ENCODE data around the gene DNAH17.

DNAH17 gene

DNA sequence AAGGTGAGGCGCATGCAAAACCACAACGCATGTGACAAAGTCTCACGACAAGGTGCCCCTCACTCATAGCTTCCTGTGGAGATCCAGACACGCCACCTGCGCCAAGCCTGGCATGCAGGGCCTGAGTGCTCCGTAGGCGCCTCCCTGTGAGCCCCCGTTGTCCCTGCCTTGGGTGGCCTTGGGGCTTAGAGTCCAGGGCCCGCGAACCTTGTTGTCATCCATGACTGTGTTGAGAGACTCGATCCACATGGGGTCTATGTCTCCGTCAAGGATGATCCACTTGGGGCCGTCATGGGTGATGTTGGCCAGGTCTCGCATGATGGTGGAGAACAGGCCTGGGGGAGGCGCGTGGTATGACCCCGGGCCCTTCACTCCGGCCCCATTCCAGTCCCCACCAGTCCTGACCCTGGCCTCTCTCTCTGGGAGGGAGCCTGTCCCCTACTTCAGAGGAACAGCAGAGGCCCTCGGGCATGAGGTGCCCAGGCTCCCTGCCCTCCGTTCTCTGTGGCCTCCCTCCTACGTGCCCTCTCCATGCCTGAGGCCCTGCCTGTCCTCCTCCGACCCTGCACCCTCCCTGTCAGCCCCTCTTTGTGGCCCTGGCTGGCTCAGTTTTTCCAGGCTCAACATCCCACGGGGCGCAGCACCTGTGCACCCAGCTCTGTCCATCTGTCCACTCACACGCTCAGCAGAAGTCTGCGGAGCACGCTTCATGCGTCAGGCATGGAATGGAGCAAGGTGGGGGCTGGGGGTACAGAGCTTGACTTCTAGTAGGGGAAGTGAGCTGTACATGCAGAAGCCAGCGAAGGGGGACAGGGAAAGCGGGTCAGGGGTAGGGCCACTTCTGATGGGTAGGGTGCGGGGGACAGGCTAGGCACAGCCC lies 85.7 kb downstream of the DNAH17 start:
- no peak for DNase-seq

DNA sequence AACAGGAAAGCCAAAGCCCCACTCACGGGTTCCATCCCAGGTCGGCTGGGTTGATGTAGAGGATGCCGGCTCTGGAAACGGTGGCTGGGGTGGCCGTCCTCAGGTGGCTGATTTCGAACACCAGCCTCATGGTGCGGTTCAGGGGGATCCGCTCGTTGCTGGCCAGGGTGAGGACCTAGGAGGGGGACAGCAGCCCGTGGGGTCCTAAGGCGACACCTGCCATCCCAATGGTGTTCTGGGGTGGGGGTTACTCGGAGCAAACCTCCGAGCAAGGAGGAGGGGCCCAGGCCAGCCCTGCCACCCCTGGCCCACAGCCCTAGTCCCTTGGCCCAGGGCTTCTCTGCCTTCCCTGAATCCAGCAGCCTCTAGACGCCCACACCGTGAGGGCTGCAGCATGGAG lies 86.5 kb downstream of the DNAH17 start:
- no peak for DNase-seq

DNA sequence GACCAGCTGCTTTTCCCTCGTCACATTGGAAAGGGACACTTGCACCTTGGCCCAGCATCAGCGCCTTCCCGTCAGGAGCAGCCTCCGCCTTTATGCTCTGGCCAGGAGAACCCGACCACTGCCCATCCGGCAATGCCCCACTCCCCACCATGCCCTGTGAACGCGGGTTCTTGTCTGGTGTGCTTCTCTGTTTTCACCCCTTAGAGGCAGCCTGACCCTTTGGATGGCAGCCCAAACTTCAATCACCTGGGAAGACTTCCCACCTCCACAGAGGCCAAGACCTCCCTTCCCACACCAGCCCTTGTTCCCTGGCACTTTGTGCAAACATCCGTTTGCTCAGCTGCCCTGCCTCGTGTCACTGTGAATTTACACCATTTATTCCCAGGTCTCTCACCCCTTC lies 87.0 kb downstream of the DNAH17 start:
- DNase-seq = no peak

DNA sequence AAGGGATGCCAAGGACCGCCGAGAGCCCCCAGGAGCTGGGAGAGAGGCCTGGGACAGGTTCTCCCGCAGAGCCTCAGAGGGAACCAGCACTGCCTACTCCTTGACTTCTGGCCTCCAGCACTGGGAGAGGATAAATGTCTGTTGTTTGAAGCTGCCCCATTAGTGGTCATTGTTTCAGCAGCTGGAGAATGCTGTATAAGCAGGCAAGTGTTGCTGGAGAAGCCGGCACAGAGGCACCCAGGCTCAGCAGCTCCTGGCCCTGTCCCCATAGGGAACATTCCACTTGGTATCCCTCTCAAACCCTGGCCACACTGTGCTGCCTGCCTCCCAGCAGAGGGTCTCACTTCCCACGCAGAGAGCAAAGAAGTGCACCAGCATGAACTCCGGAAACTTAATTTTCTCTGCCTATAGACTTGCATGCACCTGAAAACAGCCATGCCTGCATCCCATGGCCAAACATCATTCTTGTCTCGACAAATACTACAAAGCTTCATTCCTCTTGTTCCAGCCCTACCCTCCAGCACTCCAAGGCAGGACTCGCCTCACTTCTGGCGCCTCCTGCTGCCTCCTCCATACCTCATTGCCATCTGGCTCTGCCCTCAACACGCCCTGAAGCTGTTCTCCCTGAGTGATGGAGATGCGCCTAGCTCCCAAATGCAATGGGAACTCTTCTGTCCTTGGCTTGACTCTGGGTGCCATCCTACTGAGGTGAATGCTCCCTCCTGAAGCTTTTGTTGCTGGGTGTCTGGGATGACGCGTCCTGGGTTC lies 88.1 kb downstream of the DNAH17 start:
- no peak for DNase-seq

DNA sequence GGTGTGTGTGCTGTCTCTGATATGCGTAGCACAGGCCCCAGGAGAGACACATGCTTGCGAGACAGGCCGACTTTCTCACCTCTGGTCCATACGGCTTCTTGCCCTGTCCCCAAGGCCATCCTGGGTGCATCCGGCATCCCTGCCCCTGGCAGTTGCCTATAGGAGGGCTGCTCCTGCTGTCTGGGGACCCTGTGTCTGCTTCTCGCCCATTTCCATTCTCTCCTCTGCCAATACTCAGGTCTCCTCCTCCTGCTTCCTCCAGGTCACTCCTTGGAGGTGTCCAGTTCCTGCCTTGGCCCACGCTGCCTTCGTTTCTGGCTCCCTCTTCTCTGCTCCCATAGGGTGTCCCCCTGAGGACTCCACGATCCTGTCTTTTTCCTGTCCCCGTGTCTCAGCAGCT lies 89.0 kb downstream of the DNAH17 start:
- no peak for DNase-seq

DNA sequence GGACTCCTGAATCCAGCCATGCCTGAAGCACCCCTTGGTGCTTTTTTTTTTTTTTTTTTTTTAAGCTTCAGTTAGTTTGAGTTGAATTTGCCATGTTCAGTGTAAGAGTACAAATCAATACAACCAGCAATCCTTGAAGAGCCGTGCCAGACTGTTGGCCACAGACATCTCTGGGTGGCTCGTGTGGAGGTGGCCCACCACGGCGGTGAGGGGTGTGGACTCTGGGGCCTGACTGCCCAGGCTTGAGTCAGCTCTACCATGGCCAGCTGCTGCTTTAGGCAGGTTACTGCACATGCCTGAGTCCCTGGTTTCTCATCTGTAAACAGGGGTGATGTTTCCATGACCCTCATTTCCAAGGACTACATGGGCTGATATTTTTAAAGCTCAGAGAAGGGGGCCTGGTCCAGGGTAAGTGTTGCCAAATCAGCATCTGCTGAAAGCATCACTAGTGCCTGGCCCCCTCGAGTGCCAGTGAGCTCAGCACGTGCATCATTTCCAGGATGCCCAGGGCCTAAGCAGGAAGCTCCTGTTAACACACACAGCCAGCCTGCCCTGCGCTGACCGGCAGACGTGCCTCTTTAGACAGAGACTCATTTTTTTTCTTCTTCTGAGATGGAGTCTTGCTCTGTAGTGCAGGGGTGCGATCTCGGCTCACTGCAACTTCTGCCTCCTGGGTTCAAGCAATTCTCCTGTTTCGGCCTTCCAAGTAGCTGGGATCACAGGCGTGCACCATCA lies 90.1 kb downstream of the DNAH17 start:
- DNase-seq = no peak

DNA sequence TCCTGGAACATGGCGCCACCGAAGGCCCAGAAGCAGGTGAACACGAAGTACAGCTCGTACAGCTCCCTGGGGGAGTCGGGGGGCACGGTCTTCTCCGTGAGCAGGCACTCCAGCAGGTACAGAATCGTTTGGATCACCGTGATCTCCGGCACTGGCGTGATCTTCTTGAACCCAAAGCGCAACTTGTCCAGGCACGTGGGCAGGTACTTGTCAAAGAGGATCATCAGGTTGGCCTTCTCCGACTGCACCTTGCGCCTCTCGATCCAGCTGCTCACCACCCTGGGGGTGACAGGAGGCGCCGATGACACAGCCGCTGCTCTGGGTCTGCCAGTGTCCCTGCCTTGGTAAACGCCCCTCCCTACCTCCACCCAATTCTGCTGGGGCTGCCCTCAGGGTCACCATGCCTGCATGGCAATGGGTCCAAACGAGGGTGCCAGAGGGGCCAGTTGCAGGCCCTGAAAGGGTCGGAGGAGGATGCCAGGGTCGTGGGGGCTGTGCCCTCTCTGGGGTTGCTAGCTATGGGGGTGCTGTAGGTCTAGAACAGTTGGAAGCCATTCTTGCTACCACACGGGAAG lies 90.9 kb downstream of the DNAH17 start:
- no peak for DNase-seq

DNA sequence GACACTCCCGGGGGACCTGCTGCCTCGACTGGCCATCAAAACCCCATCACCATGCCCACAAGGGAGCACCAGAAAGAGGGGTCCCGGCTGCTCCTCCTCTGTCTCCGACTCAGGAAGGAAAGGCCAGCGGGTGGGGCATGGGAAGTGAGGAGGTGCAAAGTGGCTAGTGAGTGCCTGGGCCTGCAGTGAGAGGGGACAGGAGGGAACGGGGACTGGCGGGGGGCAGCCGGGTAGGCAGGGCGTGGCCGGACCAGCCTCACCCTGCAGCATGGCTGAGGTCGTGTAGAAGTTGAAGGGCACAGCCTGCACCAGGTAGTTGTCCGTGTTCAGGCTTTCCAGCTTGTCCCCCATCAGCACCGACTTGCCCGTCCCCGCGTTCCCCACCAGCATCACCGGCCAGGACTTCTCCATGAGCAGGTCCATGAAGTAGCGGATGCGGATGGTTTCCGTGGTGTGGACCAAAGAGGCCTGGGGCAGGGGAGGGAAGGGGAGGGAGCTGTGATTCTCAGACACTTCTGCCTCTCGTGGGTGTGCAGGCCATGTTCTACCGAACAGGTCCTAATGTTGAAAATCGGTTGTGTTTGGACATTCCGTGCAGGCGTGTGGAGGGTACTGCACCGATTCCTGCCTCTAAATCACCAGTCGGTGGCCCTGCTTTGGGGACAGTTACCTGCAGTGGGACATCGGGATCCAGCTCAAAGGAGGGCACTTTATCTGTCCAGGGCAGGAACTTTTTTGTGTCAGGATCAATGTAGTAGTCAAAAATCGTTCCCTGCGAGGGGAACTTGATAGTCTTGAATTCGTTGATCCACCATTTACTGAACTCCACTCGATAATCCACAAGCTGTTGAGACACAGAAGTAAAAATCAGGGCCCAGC lies 91.7 kb downstream of the DNAH17 start:
- DNase-seq = no peak

DNA sequence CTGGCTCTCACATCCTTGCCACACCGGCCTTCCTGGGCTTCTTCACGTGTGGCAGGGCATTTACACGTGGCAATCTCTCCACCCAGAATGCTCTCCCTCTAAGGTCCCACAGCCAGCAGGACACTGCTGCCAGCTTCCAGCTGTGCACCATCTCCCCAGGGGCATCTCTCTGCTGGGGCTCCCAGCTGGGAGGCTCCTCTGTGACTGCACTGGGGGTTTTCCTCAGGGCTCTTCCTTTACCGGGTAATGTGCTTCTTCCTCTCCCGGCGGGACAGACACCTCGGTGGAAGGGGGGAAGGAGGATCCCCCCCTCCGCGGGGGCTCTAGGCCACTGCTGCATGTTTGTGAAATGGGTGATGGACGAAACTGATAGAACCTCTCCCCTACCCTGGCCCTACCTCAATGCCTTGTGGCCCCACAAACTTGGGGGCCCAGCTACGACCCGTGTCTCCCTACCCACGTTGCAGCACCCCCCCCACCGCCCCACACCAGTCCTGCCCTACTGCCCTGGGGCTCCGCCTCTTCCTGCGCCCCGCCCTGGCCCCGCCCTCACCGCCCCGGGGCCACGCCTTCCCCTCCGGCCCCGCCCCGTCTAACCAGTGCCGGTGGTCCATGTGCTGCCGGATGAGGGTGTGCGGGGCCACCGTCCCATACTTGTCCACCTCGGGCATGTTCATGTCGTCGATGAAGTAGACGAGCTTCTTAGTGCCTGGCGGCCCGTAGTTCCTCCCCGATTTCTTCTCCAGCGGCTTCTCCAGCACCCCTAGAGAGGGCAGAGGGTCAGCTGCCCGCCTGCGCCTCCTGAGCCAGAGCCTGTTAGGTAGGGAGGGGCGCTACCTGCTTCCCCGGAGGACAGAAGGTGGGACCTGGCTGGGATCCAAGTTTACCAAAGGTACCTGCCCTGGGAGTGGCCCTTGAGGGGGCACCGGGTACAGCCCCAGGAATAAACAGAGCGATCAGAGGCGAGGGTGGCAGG lies 92.6 kb downstream of the DNAH17 start:
- no peak for DNase-seq

DNA sequence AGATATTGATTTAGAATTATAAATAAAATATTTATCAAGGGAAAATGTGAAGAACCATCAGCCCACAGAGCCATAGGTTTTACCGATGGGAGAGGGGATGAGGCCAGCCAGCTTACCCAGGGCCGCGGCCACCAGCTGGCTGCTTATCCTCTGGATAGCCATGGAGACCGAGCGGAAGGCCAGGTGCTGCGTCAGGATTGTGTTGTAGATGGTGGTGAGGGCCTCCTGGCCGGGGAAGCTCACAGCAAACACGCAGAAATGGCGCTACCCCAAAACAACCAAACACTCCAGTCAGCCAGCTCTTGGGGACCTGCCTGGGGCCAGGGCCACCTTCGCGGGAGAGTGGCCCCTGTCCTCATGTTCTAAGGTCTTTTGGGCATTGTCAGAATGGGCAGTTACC lies 97.8 kb downstream of the DNAH17 start:
- DNase-seq = no peak

DNA sequence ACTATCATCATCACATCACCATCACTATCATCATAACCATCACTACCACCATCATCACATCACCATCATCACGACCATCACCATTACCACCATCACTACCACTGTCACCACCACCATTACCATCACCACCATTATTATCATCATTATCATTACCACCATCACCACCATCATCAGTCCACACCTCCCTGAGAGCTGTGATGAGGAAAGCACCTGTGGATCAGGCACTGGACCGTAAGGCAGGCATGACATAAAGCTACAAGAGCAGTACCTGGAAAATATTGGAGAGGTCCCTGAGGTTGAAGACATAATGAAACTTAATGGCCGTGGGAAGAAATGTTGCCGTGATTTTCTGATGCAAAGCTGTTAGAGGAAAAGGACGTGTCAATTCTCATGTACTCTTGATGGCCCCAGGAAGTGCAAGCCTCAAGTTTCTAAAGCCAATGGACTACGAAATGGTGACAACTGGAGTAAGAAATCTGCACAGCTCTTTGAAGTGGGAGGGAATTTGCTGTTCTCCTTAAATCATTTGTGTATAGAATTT lies 98.4 kb downstream of the DNAH17 start:
- no peak for DNase-seq

DNA sequence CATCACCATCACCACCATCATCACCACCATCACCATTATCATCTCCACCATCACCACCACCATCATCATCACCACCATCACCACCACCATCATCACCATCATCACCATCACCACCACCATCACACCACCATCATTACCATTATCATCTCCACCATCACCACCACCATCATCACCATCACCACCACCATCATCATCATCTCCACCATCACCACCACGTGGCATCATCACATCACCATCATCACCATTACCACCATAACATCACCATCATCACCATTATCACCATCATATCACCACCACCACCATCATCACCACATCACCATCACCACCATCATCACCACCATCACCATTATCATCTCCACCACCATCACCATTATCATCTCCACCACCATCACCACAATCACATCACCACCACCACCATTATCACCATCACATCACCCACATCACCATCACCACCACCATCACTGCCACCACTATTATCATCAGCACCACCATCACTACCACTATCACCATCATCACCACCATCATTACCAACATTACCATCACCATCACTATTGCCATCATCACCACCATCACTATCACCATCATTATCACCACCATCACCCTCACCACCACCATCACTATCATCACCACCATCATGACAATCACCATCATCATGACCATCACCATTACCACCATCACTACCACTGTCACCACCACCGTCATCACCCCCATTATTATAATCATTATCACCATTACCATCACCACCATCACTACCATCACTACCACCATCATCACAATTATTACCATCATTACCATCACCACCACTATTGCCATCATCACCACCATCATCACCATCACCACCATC lies 99.1 kb downstream of the DNAH17 start:
- no peak for DNase-seq

DNA sequence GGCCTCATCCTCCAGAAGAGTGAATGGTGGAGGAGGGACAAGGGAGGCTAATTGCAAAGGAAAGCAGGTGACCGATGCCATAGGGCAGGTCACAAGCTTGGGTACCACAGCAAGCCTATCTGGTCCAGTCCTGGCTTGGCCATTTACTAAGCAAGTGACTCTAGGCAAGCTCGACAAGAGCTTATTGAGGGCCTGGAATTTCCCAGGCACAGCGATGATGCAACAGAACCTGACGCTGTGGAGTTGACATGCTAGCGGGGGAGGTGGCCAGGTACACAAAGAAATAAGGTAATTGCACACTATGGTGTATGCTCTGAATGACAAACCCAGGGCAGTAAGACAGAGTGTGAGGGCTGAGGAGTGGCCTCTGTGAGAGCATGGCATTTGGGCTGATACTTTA lies 100.2 kb downstream of the DNAH17 start:
- DNase-seq = no peak

DNA sequence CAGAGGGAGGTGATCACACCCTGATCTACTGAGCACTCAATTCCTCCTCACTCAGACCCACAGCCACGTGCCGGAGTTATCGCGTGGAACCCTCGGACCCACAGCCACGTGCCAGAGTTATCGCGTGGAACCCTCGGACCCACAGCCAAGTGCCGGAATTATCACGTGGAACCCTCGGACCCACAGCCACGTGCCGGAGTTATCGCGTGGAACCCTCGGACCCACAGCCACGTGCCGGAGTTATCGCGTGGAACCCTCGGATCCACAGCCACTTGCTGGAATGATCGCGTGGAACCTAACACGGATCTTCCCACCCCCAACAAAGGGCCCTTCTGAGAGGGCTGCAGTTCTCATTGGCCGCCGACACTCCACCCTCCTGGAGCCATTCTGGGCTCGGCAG lies 101.0 kb downstream of the DNAH17 start:
- no peak for DNase-seq

DNA sequence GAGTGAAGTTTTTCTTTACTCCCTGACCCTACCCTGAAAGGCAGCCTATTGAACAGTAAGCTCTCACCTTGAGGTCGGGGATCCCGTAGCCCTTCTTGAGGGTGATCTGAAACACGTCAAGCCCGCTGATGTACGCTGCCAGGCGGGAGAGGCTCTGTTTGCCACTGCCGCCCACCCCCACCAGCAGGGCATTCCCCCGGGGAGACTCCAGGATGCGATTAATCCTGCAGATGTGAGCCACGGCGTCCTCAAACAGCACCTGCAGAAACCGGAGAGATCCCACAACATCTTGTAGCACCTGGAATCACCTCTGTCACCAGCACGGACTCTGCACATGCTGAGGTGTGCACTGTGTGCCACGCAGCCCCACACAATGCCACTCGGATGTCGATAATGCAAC lies 102.0 kb downstream of the DNAH17 start:
- no peak for DNase-seq

DNA sequence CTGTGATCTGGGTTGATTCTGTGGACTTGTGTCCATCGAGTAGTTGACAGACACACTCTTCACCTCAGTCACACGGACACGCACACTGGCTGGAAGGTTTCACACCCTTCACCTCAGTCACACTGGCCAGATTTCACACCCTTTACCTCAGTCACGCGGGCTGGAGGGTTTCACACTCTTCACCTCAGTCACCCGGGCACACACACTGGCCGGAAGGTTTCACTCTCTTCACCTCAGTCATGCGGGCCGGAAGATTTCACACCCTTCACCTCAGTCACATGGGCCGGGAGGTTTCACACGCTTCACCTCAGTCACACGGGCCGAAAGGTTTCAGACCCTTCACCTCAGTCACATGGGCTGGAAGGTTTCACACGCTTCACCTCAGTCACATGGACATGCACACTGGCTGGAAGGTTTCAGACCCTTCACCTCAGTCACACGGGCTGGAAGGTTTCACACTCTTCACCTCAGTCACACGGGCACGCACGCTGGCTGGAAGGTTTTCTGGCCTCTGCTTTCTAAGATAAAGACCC lies 102.5 kb downstream of the DNAH17 start:
- DNase-seq = no peak

DNA sequence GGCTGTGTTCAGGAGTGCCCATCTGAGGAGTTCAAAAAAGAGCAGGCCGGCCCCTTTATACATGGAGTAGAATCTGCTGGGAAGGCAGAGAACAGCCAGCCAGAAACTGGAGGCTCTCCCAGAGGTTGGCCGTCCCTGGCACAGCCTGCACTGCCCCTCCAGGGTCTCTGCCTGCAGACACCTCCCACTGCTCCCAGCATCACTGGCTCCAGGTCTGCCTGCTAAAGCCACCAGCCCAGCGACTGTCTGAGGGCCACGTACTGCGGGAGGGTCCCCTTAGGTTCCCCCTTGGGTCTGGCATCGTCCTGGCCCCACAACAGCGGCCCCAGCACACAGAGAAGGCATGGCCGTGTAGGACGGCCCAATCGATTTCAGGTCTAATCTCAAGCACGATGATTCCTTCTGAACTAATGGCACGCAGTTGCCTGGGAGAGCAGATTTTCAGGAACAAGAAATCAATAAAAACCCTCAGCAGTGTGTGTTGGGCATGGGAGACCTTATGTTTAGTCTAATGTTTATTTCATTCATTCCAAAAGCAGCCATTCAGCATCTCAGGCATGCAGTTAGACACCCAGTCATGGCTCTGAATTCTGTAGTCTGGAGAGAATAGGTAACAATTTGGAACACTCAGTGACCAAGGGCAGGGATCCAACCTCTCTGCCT lies 103.1 kb downstream of the DNAH17 start:
- no peak for DNase-seq

DNA sequence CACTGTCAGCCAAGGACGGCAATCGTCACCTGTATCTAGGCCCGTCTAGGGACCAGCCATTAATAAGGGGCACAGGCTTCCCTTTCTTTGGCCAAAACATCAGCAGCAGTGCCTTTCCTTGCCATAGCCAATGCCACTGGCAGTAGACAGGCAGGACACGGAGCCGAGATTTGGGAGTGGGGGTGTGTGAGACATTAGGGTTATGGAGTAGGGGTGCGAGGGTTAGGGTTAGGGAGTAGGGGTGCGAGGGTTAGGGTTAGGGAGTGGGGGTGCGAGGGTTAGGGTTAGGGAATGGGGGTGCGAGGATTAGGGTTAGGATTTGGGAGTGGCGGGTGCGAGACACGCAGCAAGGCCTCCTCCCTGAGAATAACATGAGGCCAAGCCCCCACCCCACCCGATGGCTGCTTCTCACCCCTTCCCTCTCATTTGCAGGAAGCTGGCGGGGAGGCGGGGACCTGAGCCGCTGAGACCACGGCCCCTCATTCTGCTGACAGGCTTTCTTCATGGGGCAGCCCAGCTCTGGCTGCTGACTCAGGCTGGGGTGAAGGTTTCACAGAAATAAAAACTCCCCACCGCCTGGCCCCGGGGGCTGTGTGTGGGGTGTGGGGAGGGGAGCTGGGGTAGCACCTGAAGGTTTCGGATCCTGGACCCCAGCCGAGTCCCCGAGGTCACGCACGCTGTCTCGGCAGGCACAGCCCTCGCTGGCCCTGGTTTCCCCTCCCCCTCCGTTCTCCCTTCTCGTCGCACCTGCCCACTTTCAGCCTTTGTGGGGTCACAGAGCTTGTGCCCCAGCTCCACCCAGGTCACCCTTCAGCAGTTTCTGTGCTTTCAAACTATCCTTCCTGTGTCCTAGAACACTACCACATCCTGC lies 104.9 kb downstream of the DNAH17 start:
- DNase-seq = no peak
